NCI-H1930 (cell line): ENCODE data around the gene LSS.
A peak's percentile ranks its signal among the peaks of the same experiment; 100 is the strongest.
"Not testable (repeated sequence)": the region's sequence is repeated elsewhere in the genome, so short reads cannot be mapped to it uniquely, and the experiment has no call there.

Experiments used
- DNase-seq, 2 experiments: peaks; one replicate each; lab custom pipeline; 2025; lab: John Stamatoyannopoulos, UW

LSS gene

GRCh38 chr21:46245213-46245915 is 16.8 kb upstream of the LSS start:
- no peak for DNase-seq

- no peak for DNase-seq
Measured at GRCh38 chr21:46244602-46245001, 16.0 kb upstream of the LSS start.

GRCh38 chr21:46243960-46244361 is 15.4 kb upstream of the LSS start:
- no peak for DNase-seq

- DNase-seq = no peak
Measured at GRCh38 chr21:46243325-46243724, 14.8 kb upstream of the LSS start.

- DNase-seq = not testable (repeated sequence)
Measured at GRCh38 chr21:46241577-46241976, 13.0 kb upstream of the LSS start.

GRCh38 chr21:46239817-46240325 is 11.3 kb upstream of the LSS start:
- no peak for DNase-seq

GRCh38 chr21:46237474-46237873 is 8.9 kb upstream of the LSS start:
- DNase-seq = no peak

GRCh38 chr21:46234436-46234950 is 5.9 kb upstream of the LSS start:
- no peak for DNase-seq

- DNase-seq = no peak
Measured at GRCh38 chr21:46229923-46230260, 1.3 kb upstream of the LSS start.

- peak; percentile 61 to 84 for DNase-seq
Measured at GRCh38 chr21:46229133-46229922, 754 bp upstream of the LSS start.

GRCh38 chr21:46227811-46228344 is 696 bp downstream of the LSS start:
- DNase-seq = no peak

GRCh38 chr21:46226920-46227599 is 1.5 kb downstream of the LSS start:
- DNase-seq = no peak

GRCh38 chr21:46226146-46226545 is 2.4 kb downstream of the LSS start:
- no peak for DNase-seq

GRCh38 chr21:46223661-46224060 is 4.9 kb downstream of the LSS start:
- DNase-seq = not testable (repeated sequence)

- no peak for DNase-seq
Measured at GRCh38 chr21:46223217-46223616, 5.4 kb downstream of the LSS start.

- no peak for DNase-seq
Measured at GRCh38 chr21:46222436-46223116, 6.0 kb downstream of the LSS start.

GRCh38 chr21:46221664-46222435 is 6.7 kb downstream of the LSS start:
- no peak for DNase-seq

GRCh38 chr21:46220847-46221246 is 7.7 kb downstream of the LSS start:
- no peak for DNase-seq

GRCh38 chr21:46220275-46220810 is 8.2 kb downstream of the LSS start:
- no peak for DNase-seq

- DNase-seq = no peak
Measured at GRCh38 chr21:46219591-46220239, 8.9 kb downstream of the LSS start.
